Stomach (tissue), 4 donors: ENCODE results near the gene BEST2.

Experiments used
- CTCF ChIP-seq, 7 experiments: fragments of 450-650 bp in 4 of 7; fragments of 200-600 bp in 3 of 7; sonication (generic) in 3 of 7; IDR thresholded peaks; one replicate each; pipeline ENCODE4 v1.5.1; 2016 to 2019; ENCODE audit warnings: antibody characterized with exemption in 7 of 7, control low read depth in 2 of 7, mild to moderate bottlenecking in 1 of 7
- EP300 ChIP-seq: sonication (generic); formaldehyde crosslinking; IDR thresholded peaks from one replicate; pipeline ENCODE4 v1.6.1; 2017; ENCODE audit warnings: antibody characterized with exemption
- POLR2A ChIP-seq, 4 donors: fragments of 450-650 bp; IDR thresholded peaks; one replicate each; pipeline ENCODE4 v1.6.1; 2016; ENCODE audit warnings: antibody characterized with exemption in 4 of 4, control low read depth in 2 of 4, mild to moderate bottlenecking in 1 of 4, moderate library complexity in 1 of 4
- POLR2AphosphoS5 ChIP-seq, 3 donors: sonication (generic); formaldehyde crosslinking; IDR thresholded peaks; one replicate each; pipeline ENCODE4 v1.6.1; 2016; ENCODE audit warnings: antibody characterized with exemption in 3 of 3

- TF ChIP-seq CTCF (IDR thresholded peaks at IDR 0.05) (no peak), POLR2A (IDR thresholded peaks at IDR 0.05) (no peak), EP300 (no peak), POLR2AphosphoS5 (IDR thresholded peaks at IDR 0.05) (no peak)
These were observed 16.1 kb downstream of the BEST2 start for GRCh38 chr19:12767666-12768065.
